LNCaP clone FGC (cell line): ENCODE results near the gene TIAM1.

Source experiments
- DNase-seq: peaks from one replicate; pipeline ENCODE4 v3.0.0-alpha.2; 2011; ENCODE audit warnings: low read depth
- H3K4me3 ChIP-seq: 2 replicates; pipeline ENCODE4 v1.5.1; 2011; ENCODE audit warnings: mild to moderate bottlenecking, low read depth, low read length, control low read depth
- CTCF ChIP-seq: IDR thresholded peaks from 2 replicates; pipeline ENCODE4 v1.5.1; 2012; ENCODE audit warnings: mild to moderate bottlenecking; ENCODE audit not compliant: control insufficient read depth, insufficient read depth; ENCODE audit errors: extremely low read depth

TIAM1 gene

GRCh38 chr21:31103571-31104265 lies 240.3 kb downstream of the TIAM1 start:
- no peak overlapping the region for H3K4me3 ChIP-seq
- no peak for DNase-seq
- no peak for TF ChIP-seq CTCF

GRCh38 chr21:31103163-31103562 lies 240.9 kb downstream of the TIAM1 start:
- no peak for TF ChIP-seq CTCF
- no peak for DNase-seq
- H3K4me3 ChIP-seq = no peak overlapping the region

- TF ChIP-seq CTCF = no peak
- no peak for DNase-seq
- H3K4me3 ChIP-seq = no peak overlapping the region
These were observed 244.9 kb downstream of the TIAM1 start for GRCh38 chr21:31099122-31099521.

- peak; percentile 13 for DNase-seq
- peak; percentile 95 for TF ChIP-seq CTCF
These were observed 245.5 kb downstream of the TIAM1 start for GRCh38 chr21:31098576-31099005.

GRCh38 chr21:31092832-31093625 lies 251.0 kb downstream of the TIAM1 start:
- no peak for TF ChIP-seq CTCF
- no peak for DNase-seq
- H3K4me3 ChIP-seq = no peak overlapping the region

More at GRCh38 chr21:31098576-31099005, 245.5 kb downstream of the TIAM1 start:
- no peak overlapping the region for H3K4me3 ChIP-seq

- TF ChIP-seq CTCF = no peak
- no peak overlapping the region for H3K4me3 ChIP-seq
- no peak for DNase-seq
These were observed 253.7 kb downstream of the TIAM1 start for GRCh38 chr21:31090376-31090775.
